K562 (cell line): ENCODE results near the gene FKBP2. TPM values are rescaled to one million over a fixed set of nuclear protein-coding genes. Genes with fewer than 3 reads are reported as not detected.

Experiments used
- BRD4 ChIP-seq: fragments of 200-600 bp; sonication (generic); IDR thresholded peaks from 2 replicates; pipeline ENCODE4 v1.6.1; 2017; ENCODE audit warnings: inconsistent platforms
- CBFB ChIP-seq: sonication (generic); formaldehyde crosslinking; IDR thresholded peaks from 2 replicates; pipeline ENCODE4 v1.4.0; 2020; ENCODE audit warnings: mild to moderate bottlenecking, missing genetic modification reagents
- CHD2 ChIP-seq: IDR thresholded peaks from 2 replicates; pipeline ENCODE4 v1.6.1; 2011; ENCODE audit warnings: low read depth, low read length
- EZH2 ChIP-seq: IDR thresholded peaks from 2 replicates; pipeline ENCODE4 v1.6.1; 2012; ENCODE audit warnings: low read depth, mild to moderate bottlenecking, inconsistent platforms, low read length, borderline replicate concordance
- HMG20A ChIP-seq: fragments of 450-650 bp; formaldehyde crosslinking; conservative IDR thresholded peaks from 2 replicates; pipeline ENCODE4 v1.4.0; 2020; ENCODE audit warnings: mild to moderate bottlenecking, mixed read lengths
- KDM1A ChIP-seq, 2 experiments: fragments of 450-650 bp; IDR thresholded peaks; 2 replicates each; pipeline ENCODE4 v1.6.1; 2016; ENCODE audit warnings: mild to moderate bottlenecking in 2 of 2
- MECOM ChIP-seq: fragments of 250-450 bp; sonication (Bioruptor Pico); IDR thresholded peaks from 2 replicates; pipeline ENCODE4 v1.8.0; 2022; ENCODE audit warnings: inconsistent platforms
- NONO ChIP-seq, 2 experiments: fragments of 200-400 bp in 1 of 2; fragments of 450-650 bp in 1 of 2; formaldehyde crosslinking in 1 of 2; IDR thresholded peaks; 2 replicates each; pipeline ENCODE4 v1.6.1; 2017; ENCODE audit warnings: low read depth in 2 of 2, mild to moderate bottlenecking in 2 of 2, moderate library complexity in 2 of 2, low read length in 1 of 2
- RBM15 ChIP-seq: fragments of 200-400 bp; formaldehyde crosslinking; IDR thresholded peaks from 2 replicates; pipeline ENCODE4 v1.6.1; 2018; ENCODE audit warnings: mild to moderate bottlenecking, low read length, moderate library complexity; ENCODE audit not compliant: insufficient read depth
- SMARCA4 ChIP-seq: fragments of 450-650 bp; IDR thresholded peaks from 2 replicates; pipeline ENCODE4 v1.6.1; 2016
- TEAD4 ChIP-seq, 2 experiments: sonication (generic) in 1 of 2; formaldehyde crosslinking in 1 of 2; IDR thresholded peaks; 2 replicates each; pipeline versions ENCODE4 v1.6.1 to v1.8.0; 2012 to 2022; ENCODE audit warnings: borderline replicate concordance in 1 of 2, inconsistent platforms in 1 of 2, low read length in 1 of 2, mild to moderate bottlenecking in 1 of 2, missing genetic modification reagents in 1 of 2
- ZNF197 ChIP-seq: fragments of 200-800 bp; sonication (Bioruptor generic); IDR thresholded peaks from 2 replicates; pipeline ENCODE4 v1.6.1; 2016; ENCODE audit warnings: low read depth, missing genetic modification characterization, missing compliant biosample characterization
- ZNF57 ChIP-seq: fragments of 450-650 bp; formaldehyde crosslinking; IDR thresholded peaks from 2 replicates; pipeline ENCODE4 v1.4.0; 2020; ENCODE audit warnings: mild to moderate bottlenecking, moderate library complexity
- ZNF780A ChIP-seq: fragments of 250-450 bp; sonication (Bioruptor Pico); IDR thresholded peaks from 2 replicates; pipeline ENCODE4 v1.5.0; 2021; ENCODE audit warnings: mild to moderate bottlenecking
- polyA plus RNA-seq, 8 experiments: library from polyadenylated mRNA; depleted of rRNA in 4 of 8; stranded (reverse) in 5 of 8; unstranded in 3 of 8; fragments of >200 nt; fragmentation: Nextera tagmentation in 2 of 8; fragmentation: Illumina TruSeq in 1 of 8; extraction: Ambion mirVana in 2 of 8; extraction: Trizol in 1 of 8; gene quantifications; 2 replicates each; pipeline versions ENCODE4 v1.2.1 to v1.2.3, GENCODE V29; 2011 to 2014; ENCODE audit warnings: inconsistent platforms in 1 of 8, missing spikeins in 1 of 8
- total RNA-seq, 7 experiments: library from RNA; depleted of rRNA in 6 of 7; stranded (reverse); fragments of >200 nt in 6 of 7; fragmentation: Illumina TruSeq in 2 of 7; extraction: Trizol in 2 of 7; gene quantifications; 2 replicates each; pipeline versions ENCODE4 v1.2.1 to v1.2.3, GENCODE V29; 2011 to 2021; ENCODE audit warnings: low replicate concordance in 1 of 7
- TF ChIP-seq, protein P1 (sequence below): fragments of 450-650 bp; IDR thresholded peaks from 2 replicates; pipeline ENCODE4 v1.6.1; 2016; ENCODE audit warnings: low read depth
- TF ChIP-seq, protein P2 (sequence below): fragments of 450-650 bp; formaldehyde crosslinking; IDR thresholded peaks from 2 replicates; pipeline ENCODE4 v1.4.0; 2020; ENCODE audit warnings: mild to moderate bottlenecking, moderate library complexity

The FKBP2 gene
- total and polyA plus RNA-seq, 9 of the 15 experiments (the other 6 are each of a cell fraction or from before 2014, with no cell fraction given), result 3.5 to 151 (median 58.1) TPM

DNA sequence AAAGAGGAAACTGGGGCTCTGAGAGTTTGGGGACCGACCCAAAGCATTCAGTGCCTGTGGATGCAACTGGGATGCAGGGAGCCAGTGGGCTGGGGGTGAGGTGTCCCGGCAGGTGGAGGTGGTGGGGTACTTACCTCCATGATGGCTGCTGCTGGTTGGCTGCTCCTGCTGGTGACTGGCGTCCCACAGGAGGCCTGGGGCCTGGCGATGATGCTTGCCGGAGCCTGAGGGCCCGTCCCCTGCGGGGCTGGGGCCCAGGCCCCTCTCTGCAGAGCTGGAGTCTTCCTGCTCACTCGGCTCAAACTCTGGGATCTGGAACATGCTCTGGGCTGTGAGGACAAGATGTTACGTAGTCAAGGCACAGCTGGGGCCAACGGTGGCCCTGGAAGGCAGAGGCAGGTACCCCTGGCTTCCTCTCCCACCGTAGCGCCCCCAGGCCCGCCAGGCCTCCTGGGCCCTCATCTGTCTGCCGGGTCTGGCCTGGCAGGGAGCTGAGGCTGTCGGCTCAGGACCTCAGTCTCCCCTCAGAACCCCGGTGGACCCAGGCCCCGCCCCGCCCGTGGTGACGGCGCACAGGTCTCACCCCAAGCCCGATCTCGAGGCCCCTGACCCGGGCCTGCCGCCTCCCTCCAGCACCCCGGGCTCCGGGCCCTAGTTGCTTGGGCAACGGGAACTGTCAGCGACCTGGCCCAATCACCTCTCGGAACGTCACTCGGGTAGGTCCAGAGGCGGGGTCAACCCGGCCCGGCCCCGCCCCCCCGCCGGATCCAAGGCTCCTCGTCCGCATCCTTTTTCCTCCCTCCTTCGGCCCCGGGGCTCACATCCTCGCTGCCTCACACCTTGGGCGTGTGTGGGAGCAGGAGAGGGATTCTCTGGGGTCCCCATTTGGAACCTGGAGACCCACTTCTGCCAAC is 43.4 kb downstream of the FKBP2 start, which contains the start of gene BAD (continued):
- no peak for TF ChIP-seq MECOM (CRISPR knock-in tag)
- no peak for TF ChIP-seq BRD4
- no peak for TF ChIP-seq EZH2
- TF ChIP-seq ZNF197 (CRISPR knock-in tag), result no peak
- peak; percentile 57; the same call in 1 of the 2 replicates for TF ChIP-seq CHD2
- TF ChIP-seq ZNF780A (CRISPR knock-in tag), result no peak
- TF ChIP-seq, protein P1, sequence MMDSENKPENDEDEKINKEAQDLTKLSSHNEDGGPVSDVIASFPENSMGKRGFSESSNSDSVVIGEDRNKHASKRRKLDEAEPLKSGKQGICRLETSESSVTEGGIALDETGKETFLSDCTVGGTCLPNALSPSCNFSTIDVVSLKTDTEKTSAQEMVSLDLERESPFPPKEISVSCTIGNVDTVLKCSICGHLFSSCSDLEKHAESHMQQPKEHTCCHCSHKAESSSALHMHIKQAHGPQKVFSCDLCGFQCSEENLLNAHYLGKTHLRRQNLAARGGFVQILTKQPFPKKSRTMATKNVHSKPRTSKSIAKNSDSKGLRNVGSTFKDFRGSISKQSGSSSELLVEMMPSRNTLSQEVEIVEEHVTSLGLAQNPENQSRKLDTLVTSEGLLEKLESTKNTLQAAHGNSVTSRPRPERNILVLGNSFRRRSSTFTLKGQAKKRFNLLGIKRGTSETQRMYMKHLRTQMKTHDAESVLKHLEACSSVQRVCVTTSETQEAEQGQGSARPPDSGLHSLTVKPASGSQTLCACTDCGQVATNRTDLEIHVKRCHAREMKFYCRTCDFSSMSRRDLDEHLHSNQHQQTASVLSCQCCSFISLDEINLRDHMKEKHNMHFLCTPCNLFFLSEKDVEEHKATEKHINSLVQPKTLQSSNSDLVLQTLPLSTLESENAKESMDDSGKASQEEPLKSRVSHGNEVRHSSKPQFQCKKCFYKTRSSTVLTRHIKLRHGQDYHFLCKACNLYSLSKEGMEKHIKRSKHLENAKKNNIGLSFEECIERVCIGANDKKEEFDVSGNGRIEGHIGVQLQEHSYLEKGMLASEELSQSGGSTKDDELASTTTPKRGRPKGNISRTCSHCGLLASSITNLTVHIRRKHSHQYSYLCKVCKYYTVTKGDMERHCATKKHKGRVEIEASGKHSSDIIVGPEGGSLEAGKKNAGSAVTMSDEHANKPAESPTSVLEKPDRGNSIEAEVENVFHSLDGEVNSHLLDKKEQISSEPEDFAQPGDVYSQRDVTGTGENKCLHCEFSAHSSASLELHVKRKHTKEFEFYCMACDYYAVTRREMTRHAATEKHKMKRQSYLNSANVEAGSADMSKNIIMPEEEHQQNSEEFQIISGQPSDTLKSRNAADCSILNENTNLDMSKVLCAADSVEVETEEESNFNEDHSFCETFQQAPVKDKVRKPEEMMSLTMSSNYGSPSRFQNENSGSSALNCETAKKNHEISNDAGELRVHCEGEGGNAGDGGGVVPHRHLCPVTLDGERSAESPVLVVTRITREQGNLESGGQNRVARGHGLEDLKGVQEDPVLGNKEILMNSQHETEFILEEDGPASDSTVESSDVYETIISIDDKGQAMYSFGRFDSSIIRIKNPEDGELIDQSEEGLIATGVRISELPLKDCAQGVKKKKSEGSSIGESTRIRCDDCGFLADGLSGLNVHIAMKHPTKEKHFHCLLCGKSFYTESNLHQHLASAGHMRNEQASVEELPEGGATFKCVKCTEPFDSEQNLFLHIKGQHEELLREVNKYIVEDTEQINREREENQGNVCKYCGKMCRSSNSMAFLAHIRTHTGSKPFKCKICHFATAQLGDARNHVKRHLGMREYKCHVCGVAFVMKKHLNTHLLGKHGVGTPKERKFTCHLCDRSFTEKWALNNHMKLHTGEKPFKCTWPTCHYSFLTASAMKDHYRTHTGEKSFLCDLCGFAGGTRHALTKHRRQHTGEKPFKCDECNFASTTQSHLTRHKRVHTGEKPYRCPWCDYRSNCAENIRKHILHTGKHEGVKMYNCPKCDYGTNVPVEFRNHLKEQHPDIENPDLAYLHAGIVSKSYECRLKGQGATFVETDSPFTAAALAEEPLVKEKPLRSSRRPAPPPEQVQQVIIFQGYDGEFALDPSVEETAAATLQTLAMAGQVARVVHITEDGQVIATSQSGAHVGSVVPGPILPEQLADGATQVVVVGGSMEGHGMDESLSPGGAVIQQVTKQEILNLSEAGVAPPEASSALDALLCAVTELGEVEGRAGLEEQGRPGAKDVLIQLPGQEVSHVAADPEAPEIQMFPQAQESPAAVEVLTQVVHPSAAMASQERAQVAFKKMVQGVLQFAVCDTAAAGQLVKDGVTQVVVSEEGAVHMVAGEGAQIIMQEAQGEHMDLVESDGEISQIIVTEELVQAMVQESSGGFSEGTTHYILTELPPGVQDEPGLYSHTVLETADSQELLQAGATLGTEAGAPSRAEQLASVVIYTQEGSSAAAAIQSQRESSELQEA, result no peak
- no peak for TF ChIP-seq KDM1A (IDR thresholded peaks at IDR 0.05)
- no peak for TF ChIP-seq CBFB (CRISPR knock-in tag)
- TF ChIP-seq, protein P2, sequence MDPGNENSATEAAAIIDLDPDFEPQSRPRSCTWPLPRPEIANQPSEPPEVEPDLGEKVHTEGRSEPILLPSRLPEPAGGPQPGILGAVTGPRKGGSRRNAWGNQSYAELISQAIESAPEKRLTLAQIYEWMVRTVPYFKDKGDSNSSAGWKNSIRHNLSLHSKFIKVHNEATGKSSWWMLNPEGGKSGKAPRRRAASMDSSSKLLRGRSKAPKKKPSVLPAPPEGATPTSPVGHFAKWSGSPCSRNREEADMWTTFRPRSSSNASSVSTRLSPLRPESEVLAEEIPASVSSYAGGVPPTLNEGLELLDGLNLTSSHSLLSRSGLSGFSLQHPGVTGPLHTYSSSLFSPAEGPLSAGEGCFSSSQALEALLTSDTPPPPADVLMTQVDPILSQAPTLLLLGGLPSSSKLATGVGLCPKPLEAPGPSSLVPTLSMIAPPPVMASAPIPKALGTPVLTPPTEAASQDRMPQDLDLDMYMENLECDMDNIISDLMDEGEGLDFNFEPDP (CRISPR knock-in tag), result no peak
- TF ChIP-seq NONO (IDR thresholded peaks at IDR 0.05; ENCODE audit: low read depth in 2 of 2, low read length in 1 of 2), result no peak
- no peak for TF ChIP-seq HMG20A (CRISPR knock-in tag)
- no peak for TF ChIP-seq RBM15
- no peak for TF ChIP-seq TEAD4 (IDR thresholded peaks at IDR 0.05; ENCODE audit: low read length)
- no peak for TF ChIP-seq TEAD4 (CRISPR knock-in tag; IDR thresholded peaks at IDR 0.05; ENCODE audit: borderline replicate concordance)
- no peak for TF ChIP-seq ZNF57 (CRISPR knock-in tag)
- TF ChIP-seq SMARCA4, result no peak
